ENCODE measurements around the gene MALT1. TPM values are rescaled to one million over a fixed set of nuclear protein-coding genes. Genes with fewer than 3 reads are reported as not detected.
A peak's percentile ranks its signal among the peaks of the same experiment; 100 is the strongest.
"Not testable (repeated sequence)": the region's sequence is repeated elsewhere in the genome, so short reads cannot be mapped to it uniquely, and the experiment has no call there.

MALT1 gene
- total RNA-seq, 2 donors from 2014 or later, result 34.0 to 70.8 TPM

- no peaks in the 10 kb centered on the region for H3K36me3 Mint-ChIP-seq
- no peak for DNase-seq (ENCODE audit: low spot score in 2 of 2)
- no peak overlapping the region for H3K27ac Mint-ChIP-seq
- ATAC-seq, result no peak
- no peaks in the 10 kb centered on the region for H3K9me3 Mint-ChIP-seq
These were observed 24.9 kb upstream of the MALT1 start for GRCh38 chr18:58646334-58646862.

- peak in 1 of 2 donors; percentile 38 for DNase-seq (ENCODE audit: low spot score in 2 of 2)
- H3K9me3 Mint-ChIP-seq, result peaks cover 10 to 16% of the 10 kb centered on the region in 2 donors
- peak; percentile 95 to 99 for ATAC-seq
- no peak overlapping the region for H3K27ac Mint-ChIP-seq
- peaks cover 17 to 20% of the 10 kb centered on the region in 2 donors for H3K36me3 Mint-ChIP-seq
These were observed 21.1 kb upstream of the MALT1 start for GRCh38 chr18:58649966-58650816.

GRCh38 chr18:58650830-58651229, 20.4 kb upstream of the MALT1 start:
- not testable (repeated sequence) for H3K27ac Mint-ChIP-seq

GRCh38 chr18:58653144-58653722, 18.0 kb upstream of the MALT1 start:
- not testable (repeated sequence) for DNase-seq (ENCODE audit: low spot score in 2 of 2); ATAC-seq; H3K27ac Mint-ChIP-seq
- Mint-ChIP-seq H3K9me3 (peaks cover 11 to 19% of the 10 kb centered on the region in 2 donors), H3K36me3 (peaks cover 20 to 23% of the 10 kb centered on the region in 2 donors)

More at GRCh38 chr18:58650830-58651229, 20.4 kb upstream of the MALT1 start:
- not testable (repeated sequence) for DNase-seq (ENCODE audit: low spot score in 2 of 2); ATAC-seq
- peaks cover 20 to 23% of the 10 kb centered on the region in 2 donors for H3K36me3 Mint-ChIP-seq
- H3K9me3 Mint-ChIP-seq, result peaks cover 11 to 19% of the 10 kb centered on the region in 2 donors

GRCh38 chr18:58653814-58654509, 17.3 kb upstream of the MALT1 start:
- DNase-seq (ENCODE audit: low spot score in 2 of 2) (no peak), ATAC-seq (no peak)
- Mint-ChIP-seq H3K36me3 (peaks cover 20 to 23% of the 10 kb centered on the region in 2 donors), H3K9me3 (peaks cover 11 to 19% of the 10 kb centered on the region in 2 donors), H3K27ac (no peak overlapping the region)

- peaks cover 11 to 19% of the 10 kb centered on the region in 2 donors for H3K9me3 Mint-ChIP-seq
- no peak for DNase-seq (ENCODE audit: low spot score in 2 of 2)
- H3K36me3 Mint-ChIP-seq, result peaks cover 20 to 23% of the 10 kb centered on the region in 2 donors
- ATAC-seq, result no peak
- H3K27ac Mint-ChIP-seq, result no peak overlapping the region
These were observed 16.2 kb upstream of the MALT1 start for GRCh38 chr18:58654896-58655614.

- peaks cover 11 to 19% of the 10 kb centered on the region in 2 donors for H3K9me3 Mint-ChIP-seq
- peaks cover 20 to 23% of the 10 kb centered on the region in 2 donors for H3K36me3 Mint-ChIP-seq
- H3K27ac Mint-ChIP-seq, result no peak overlapping the region
- DNase-seq (ENCODE audit: low spot score in 2 of 2), result no peak
- peak in 1 of 2 donors; percentile 47 for ATAC-seq
These were observed 14.2 kb upstream of the MALT1 start for GRCh38 chr18:58657081-58657480.

- ATAC-seq (peak in 1 of 2 donors; percentile 25), DNase-seq (ENCODE audit: low spot score in 2 of 2) (no peak)
- peaks cover 11 to 19% of the 10 kb centered on the region in 2 donors for H3K9me3 Mint-ChIP-seq
- peaks cover 20 to 23% of the 10 kb centered on the region in 2 donors for H3K36me3 Mint-ChIP-seq
- H3K27ac Mint-ChIP-seq, result no peak overlapping the region
These were observed 13.8 kb upstream of the MALT1 start for GRCh38 chr18:58657494-58657893.

- H3K9me3 Mint-ChIP-seq, result peaks cover 5 to 9% of the 10 kb centered on the region in 2 donors
- peaks cover 7 to 8% of the 10 kb centered on the region in 2 donors for H3K36me3 Mint-ChIP-seq
- H3K27ac Mint-ChIP-seq, result no peak overlapping the region
- ATAC-seq, result no peak
- DNase-seq (ENCODE audit: low spot score in 2 of 2), result no peak
These were observed 11.6 kb upstream of the MALT1 start for GRCh38 chr18:58659691-58660090.

- no peaks in the 10 kb centered on the region for H3K9me3 Mint-ChIP-seq
- no peak overlapping the region for H3K27ac Mint-ChIP-seq
- no peak for ATAC-seq
- no peaks in the 10 kb centered on the region for H3K36me3 Mint-ChIP-seq
- DNase-seq (ENCODE audit: low spot score in 2 of 2), result no peak
These were observed 10.3 kb upstream of the MALT1 start for GRCh38 chr18:58660915-58661314.

GRCh38 chr18:58661423-58661822, 9.8 kb upstream of the MALT1 start:
- H3K36me3 Mint-ChIP-seq, result no peaks in the 10 kb centered on the region
- H3K9me3 Mint-ChIP-seq, result no peaks in the 10 kb centered on the region
- DNase-seq (ENCODE audit: low spot score in 2 of 2), result no peak
- no peak for ATAC-seq
- no peak overlapping the region for H3K27ac Mint-ChIP-seq

GRCh38 chr18:58662118-58662517, 9.1 kb upstream of the MALT1 start:
- ATAC-seq (no peak), DNase-seq (ENCODE audit: low spot score in 2 of 2) (no peak)
- Mint-ChIP-seq H3K27ac (no peak overlapping the region), H3K36me3 (no peaks in the 10 kb centered on the region), H3K9me3 (no peaks in the 10 kb centered on the region)

- peaks cover 0 to 3% of the 10 kb centered on the region in 2 donors for H3K9me3 Mint-ChIP-seq
- DNase-seq (ENCODE audit: low spot score in 2 of 2) (no peak), ATAC-seq (no peak)
- no peak overlapping the region for H3K27ac Mint-ChIP-seq
- H3K36me3 Mint-ChIP-seq, result no peaks in the 10 kb centered on the region
These were observed 5.1 kb upstream of the MALT1 start for GRCh38 chr18:58666176-58666575.

GRCh38 chr18:58668211-58668610, 3.1 kb upstream of the MALT1 start:
- no peak overlapping the region for H3K27ac Mint-ChIP-seq
- DNase-seq (ENCODE audit: low spot score in 2 of 2), result no peak

GRCh38 chr18:58668897-58669296, 2.4 kb upstream of the MALT1 start:
- peak overlapping the region in 1 of 2 donors; percentile 82 for H3K27ac Mint-ChIP-seq

More at GRCh38 chr18:58668211-58668610, 3.1 kb upstream of the MALT1 start:
- ATAC-seq, result no peak
- H3K36me3 Mint-ChIP-seq, result peaks cover 5 to 7% of the 10 kb centered on the region in 2 donors
- peaks cover 0 to 3% of the 10 kb centered on the region in 2 donors for H3K9me3 Mint-ChIP-seq

More at GRCh38 chr18:58668897-58669296, 2.4 kb upstream of the MALT1 start:
- Mint-ChIP-seq H3K9me3 (peaks cover 0 to 3% of the 10 kb centered on the region in 2 donors), H3K36me3 (peaks cover 5 to 13% of the 10 kb centered on the region in 2 donors)
- ATAC-seq (no peak), DNase-seq (ENCODE audit: low spot score in 2 of 2) (no peak)

All from activated naive CD4-positive, alpha-beta T cell treated with anti-CD3 and anti-CD28 coated beads, Interleukin-2, amount 50 U/mL, for 72 hours (primary cell).